H9 (cell line): ENCODE results near the gene ARHGEF35. TPM values are rescaled to one million over a fixed set of nuclear protein-coding genes. Genes with fewer than 3 reads are reported as not detected.
A peak's percentile ranks its signal among the peaks of the same experiment; 100 is the strongest.
"Not testable (repeated sequence)": the region's sequence is repeated elsewhere in the genome, so short reads cannot be mapped to it uniquely, and the experiment has no call there.

Experiments
- DNase-seq: peaks from one replicate; pipeline ENCODE4 v3.0.0-alpha.2; 2017
- H2AFZ ChIP-seq: one replicate; pipeline ENCODE4 v1.6.1; 2013; ENCODE audit warnings: mild to moderate bottlenecking, low read length, control low read depth, moderate library complexity
- H2AK5ac ChIP-seq: 2 replicates; pipeline ENCODE4 v1.6.1; 2013; ENCODE audit warnings: low read length, control low read depth, mixed read lengths; ENCODE audit not compliant: insufficient read length
- H2BK120ac ChIP-seq: one replicate; pipeline ENCODE4 v1.6.1; 2013; ENCODE audit warnings: low read depth, mild to moderate bottlenecking, low read length, control low read depth, inconsistent platforms; ENCODE audit not compliant: poor library complexity, severe bottlenecking
- H2BK12ac ChIP-seq: 2 replicates; pipeline ENCODE4 v1.6.1; 2013; ENCODE audit warnings: low read length, control low read depth, mixed read lengths, low read depth; ENCODE audit not compliant: insufficient read length
- H2BK15ac ChIP-seq: 2 replicates; pipeline ENCODE4 v1.6.1; 2013; ENCODE audit warnings: low read depth, low read length, control low read depth
- H2BK20ac ChIP-seq: one replicate; pipeline ENCODE4 v1.6.1; 2013; ENCODE audit warnings: low read depth, mild to moderate bottlenecking, low read length, control low read depth, inconsistent platforms; ENCODE audit not compliant: poor library complexity, severe bottlenecking
- H2BK5ac ChIP-seq: 2 replicates; pipeline ENCODE4 v1.6.1; 2013; ENCODE audit warnings: low read length, control low read depth, mixed read lengths; ENCODE audit not compliant: insufficient read length
- H3K14ac ChIP-seq: 2 replicates; pipeline ENCODE4 v1.6.1; 2013; ENCODE audit warnings: low read length, control low read depth; ENCODE audit not compliant: insufficient read depth
- H3K18ac ChIP-seq: 2 replicates; pipeline ENCODE4 v1.6.1; 2013; ENCODE audit warnings: low read depth, mild to moderate bottlenecking, mixed read lengths, low read length, control low read depth; ENCODE audit not compliant: insufficient read length
- H3K23ac ChIP-seq: 2 replicates; pipeline ENCODE4 v1.6.1; 2013; ENCODE audit warnings: low read length, control low read depth, mixed read lengths, low read depth; ENCODE audit not compliant: insufficient read length
- H3K23me2 ChIP-seq: 2 replicates; pipeline ENCODE4 v1.6.1; 2013; ENCODE audit warnings: low read depth, mild to moderate bottlenecking, mixed read lengths, low read length, control low read depth; ENCODE audit not compliant: insufficient read length, poor library complexity, severe bottlenecking
- H3K27ac ChIP-seq: 2 replicates; pipeline ENCODE4 v1.5.1; 2013; ENCODE audit warnings: low read length, control low read depth, mixed read lengths, low read depth; ENCODE audit not compliant: insufficient read length
- H3K27me3 ChIP-seq: 2 replicates; pipeline ENCODE4 v1.6.1; 2013; ENCODE audit warnings: low read length, control low read depth, inconsistent platforms; ENCODE audit not compliant: insufficient read depth
- H3K4ac ChIP-seq: 2 replicates; pipeline ENCODE4 v1.6.1; 2013; ENCODE audit warnings: low read depth, mild to moderate bottlenecking, control low read depth, inconsistent platforms, low read length, moderate library complexity
- H3K4me1 ChIP-seq: 2 replicates; pipeline ENCODE4 v1.6.1; 2013; ENCODE audit warnings: low read length, control low read depth, inconsistent platforms; ENCODE audit not compliant: insufficient read depth
- H3K4me2 ChIP-seq: 2 replicates; pipeline ENCODE4 v1.6.1; 2013; ENCODE audit warnings: low read length, control low read depth, mixed read lengths; ENCODE audit not compliant: insufficient read length, insufficient read depth
- H3K56ac ChIP-seq: 2 replicates; pipeline ENCODE4 v1.6.1; 2013; ENCODE audit warnings: low read depth, mild to moderate bottlenecking, mixed read lengths, low read length, control low read depth; ENCODE audit not compliant: insufficient read length
- H3K79me1 ChIP-seq: 2 replicates; pipeline ENCODE4 v1.6.1; 2013; ENCODE audit warnings: low read depth, mild to moderate bottlenecking, moderate library complexity, low read length, control low read depth, inconsistent platforms; ENCODE audit not compliant: insufficient read depth, poor library complexity, severe bottlenecking
- H3K79me2 ChIP-seq: 2 replicates; pipeline ENCODE4 v1.6.1; 2013; ENCODE audit warnings: low read length, control low read depth, inconsistent platforms; ENCODE audit not compliant: insufficient read depth
- H3K9ac ChIP-seq: 2 replicates; pipeline ENCODE4 v1.6.1; 2013; ENCODE audit warnings: low read length, control low read depth, mixed read lengths; ENCODE audit not compliant: insufficient read length; ENCODE audit errors: extremely low read depth
- H3K9me3 ChIP-seq: one replicate; pipeline ENCODE4 v1.6.1; 2013; ENCODE audit warnings: low read depth, low read length, inconsistent platforms; ENCODE audit not compliant: control insufficient read depth
- H3T11ph ChIP-seq: one replicate; pipeline ENCODE4 v1.6.1; 2013; ENCODE audit warnings: mild to moderate bottlenecking, low read length, control low read depth, inconsistent platforms
- H4K20me1 ChIP-seq: one replicate; pipeline ENCODE4 v1.6.1; 2013; ENCODE audit not compliant: control insufficient read depth, insufficient read length, insufficient read depth
- H4K5ac ChIP-seq: 2 replicates; pipeline ENCODE4 v1.6.1; 2013; ENCODE audit warnings: low read depth, mild to moderate bottlenecking, mixed read lengths, low read length, control low read depth; ENCODE audit not compliant: insufficient read length
- H4K8ac ChIP-seq: replicated peaks from 2 replicates; pipeline ENCODE4 v1.6.1; 2013; ENCODE audit warnings: low read length, control low read depth, mixed read lengths, low read depth; ENCODE audit not compliant: insufficient read length
- H4K91ac ChIP-seq: 2 replicates; pipeline ENCODE4 v1.6.1; 2013; ENCODE audit warnings: low read depth, mild to moderate bottlenecking, moderate library complexity, mixed read lengths, low read length, control low read depth; ENCODE audit not compliant: insufficient read length
- H3K27ac Mint-ChIP-seq, 3 experiments: 2 replicates in 2 of 3; 3 replicates in 1 of 3; pipeline ENCODE4 v1.8.0; 2020 to 2021; ENCODE audit warnings: mixed read lengths in 3 of 3, mild to moderate bottlenecking in 1 of 3, moderate library complexity in 1 of 3
- H3K27me3 Mint-ChIP-seq: 2 replicates; pipeline ENCODE4 v1.8.0; 2021; ENCODE audit warnings: low read depth, mild to moderate bottlenecking, moderate library complexity, mixed read lengths
- H3K36me3 Mint-ChIP-seq, 3 experiments: 2 replicates in 2 of 3; 3 replicates in 1 of 3; pipeline ENCODE4 v1.8.0; 2020 to 2021; ENCODE audit warnings: low read depth in 3 of 3, mixed read lengths in 3 of 3; ENCODE audit not compliant: insufficient read depth in 1 of 3
- H3K4me1 Mint-ChIP-seq, 2 experiments: 2 replicates each; pipeline ENCODE4 v1.8.0; 2020; ENCODE audit warnings: mixed read lengths in 2 of 2
- H3K4me3 Mint-ChIP-seq, 2 experiments: 2 replicates in 1 of 2; 3 replicates in 1 of 2; pipeline ENCODE4 v1.8.0; 2020 to 2021; ENCODE audit warnings: mild to moderate bottlenecking in 2 of 2, mixed read lengths in 2 of 2, moderate library complexity in 1 of 2
- H3K9me3 Mint-ChIP-seq, 2 experiments: 2 replicates in 1 of 2; 3 replicates in 1 of 2; pipeline ENCODE4 v1.8.0; 2020; ENCODE audit warnings: mild to moderate bottlenecking in 2 of 2, mixed read lengths in 2 of 2, moderate library complexity in 1 of 2
- WGBS: extraction: QIAGEN DNeasy Blood & Tissue Kit; methylation state at CpG from one replicate; pipeline ENCODE4 v1.1.7; 2013; ENCODE audit warnings: missing lambda C conversion rate, low lambda C conversion rate, mixed read lengths; ENCODE audit not compliant: insufficient read length; ENCODE audit errors: extremely low coverage; 5-methylcytosine and 5-hydroxymethylcytosine counted together
- total RNA-seq: library from RNA; stranded (reverse); gene quantifications from 2 replicates; pipeline ENCODE4 v1.2.1, GENCODE V29; 2021

Gene ARHGEF35
- total RNA-seq, 1 experiment from 2014 or later, result 18.6 TPM

- not testable (repeated sequence) for H3K79me1 ChIP-seq, H3K14ac ChIP-seq, H2BK120ac ChIP-seq, H3K9me3 ChIP-seq, H3K4me1 ChIP-seq, H3K18ac ChIP-seq, H3K4me1 Mint-ChIP-seq, H3K4me2 ChIP-seq, H4K8ac ChIP-seq, H3K23ac ChIP-seq, H2BK12ac ChIP-seq, H3K56ac ChIP-seq, H3K27ac ChIP-seq, H3K4me3 Mint-ChIP-seq, H4K91ac ChIP-seq, H2BK5ac ChIP-seq, H3K36me3 Mint-ChIP-seq, H2AK5ac ChIP-seq, DNase-seq, H3K9ac ChIP-seq, H3K4ac ChIP-seq, H3T11ph ChIP-seq, H4K20me1 ChIP-seq, H3K79me2 ChIP-seq, H3K9me3 Mint-ChIP-seq, H2BK20ac ChIP-seq, H3K27ac Mint-ChIP-seq, H3K27me3 ChIP-seq, H4K5ac ChIP-seq, H2BK15ac ChIP-seq, H3K23me2 ChIP-seq, H2AFZ ChIP-seq, H3K27me3 Mint-ChIP-seq
- WGBS, result no CpG with 5 or more reads among the region's 2 CpGs
Observed at GRCh38 chr7:144239365-144239764, 43.7 kb upstream of the ARHGEF35 start, which contains the start of gene OR2A42. Gene OR2A42 (minus strand): TSS chr7:144239605. CDS start chr7:144232843, 6,762 bp downstream.

- H3K4ac ChIP-seq, H2AK5ac ChIP-seq, H3K9ac ChIP-seq, H3K79me1 ChIP-seq, H2BK15ac ChIP-seq, H3K36me3 Mint-ChIP-seq, H3T11ph ChIP-seq, H3K4me1 Mint-ChIP-seq, H3K4me3 Mint-ChIP-seq, H2AFZ ChIP-seq, H2BK120ac ChIP-seq, H3K79me2 ChIP-seq, H2BK12ac ChIP-seq, H4K91ac ChIP-seq, H3K23ac ChIP-seq, H3K9me3 Mint-ChIP-seq, H2BK20ac ChIP-seq, H3K9me3 ChIP-seq, H4K8ac ChIP-seq, H4K5ac ChIP-seq, H3K27me3 Mint-ChIP-seq, H3K4me1 ChIP-seq, H3K4me2 ChIP-seq, H4K20me1 ChIP-seq, H3K14ac ChIP-seq, H2BK5ac ChIP-seq, H3K27ac Mint-ChIP-seq, H3K27me3 ChIP-seq, H3K27ac ChIP-seq, H3K23me2 ChIP-seq, H3K56ac ChIP-seq, H3K18ac ChIP-seq: not testable (repeated sequence)
- DNase-seq, result peak; percentile 30
- no CpG with 5 or more reads among the region's 2 CpGs for WGBS
Observed at GRCh38 chr7:144238530-144239082, 43.0 kb upstream of the ARHGEF35 start.
